Heart left ventricle (tissue), 16 donors: ENCODE measurements around the gene BICD2. TPM values are rescaled to one million over a fixed set of nuclear protein-coding genes. Genes with fewer than 3 reads are reported as not detected.

ENCODE experiments used
- ATAC-seq, 4 donors: fragments of 200-7000 bp; cut with Tn5 transposase; one replicate each; pipeline ENCODE4 v1.9.1; 2020 to 2022; ENCODE audit warnings: moderate library complexity in 4 of 4, mild to moderate bottlenecking in 3 of 4, moderate number of reproducible peaks in 1 of 4
- DNase-seq, 5 donors: peaks; one replicate each; pipeline ENCODE4 v3.0.0-alpha.2; 2020
- H3K27ac ChIP-seq, 12 donors: fragments of 200-600 bp; sonication (generic) in 4 of 12; one replicate each; pipeline versions ENCODE4 v1.5.0 to v1.8.0; 2016 to 2022; ENCODE audit warnings: mild to moderate bottlenecking in 2 of 12
- H3K27me3 ChIP-seq, 9 donors: fragments of 200-600 bp; sonication (generic) in 2 of 9; one replicate each; pipeline versions ENCODE4 v1.5.1 to v1.8.0; 2016 to 2022; ENCODE audit warnings: mild to moderate bottlenecking in 3 of 9
- H3K36me3 ChIP-seq, 9 donors: fragments of 200-600 bp; sonication (generic) in 2 of 9; one replicate each; pipeline versions ENCODE4 v1.5.0 to v1.8.0; 2018 to 2022; ENCODE audit warnings: mild to moderate bottlenecking in 2 of 9
- H3K4me1 ChIP-seq, 12 donors: fragments of 200-600 bp; sonication (generic) in 4 of 12; one replicate each; pipeline versions ENCODE4 v1.5.0 to v1.8.0; 2016 to 2022; ENCODE audit warnings: mild to moderate bottlenecking in 3 of 12
- H3K4me3 ChIP-seq, 12 donors: fragments of 200-600 bp; sonication (generic) in 4 of 12; one replicate each; pipeline versions ENCODE4 v1.5.0 to v1.8.0; 2017 to 2022; ENCODE audit warnings: mild to moderate bottlenecking in 9 of 12, moderate library complexity in 4 of 12
- H3K9me3 ChIP-seq, 12 donors: fragments of 200-600 bp; sonication (generic) in 4 of 12; one replicate each; pipeline versions ENCODE4 v1.5.0 to v1.8.0; 2016 to 2022; ENCODE audit warnings: mild to moderate bottlenecking in 1 of 12
- POLR2A ChIP-seq, 2 donors: fragments of 450-650 bp; IDR thresholded peaks; one replicate each; pipeline ENCODE4 v1.6.1; 2017; ENCODE audit warnings: antibody characterized with exemption in 2 of 2, mild to moderate bottlenecking in 2 of 2, moderate library complexity in 2 of 2
- WGBS, 4 donors: extraction: QIAGEN DNeasy Blood & Tissue Kit in 2 of 4; methylation state at CpG; one replicate each; pipeline versions ENCODE4 v1.1.5 to v1.1.7; 2013 to 2018; 5-methylcytosine and 5-hydroxymethylcytosine counted together
- intact Hi-C, 10 donors: fragments of 100-400 bp; cut with DNase I; formaldehyde crosslinking; loops; one replicate each; pipeline versions ENCODE4 v1.11.1 to v1.14.2; 2022
- polyA plus RNA-seq, 2 donors: library from polyadenylated mRNA; stranded (reverse); fragments of 200-250 nt; gene quantifications; one replicate each; pipeline ENCODE4 v1.2.3, GENCODE V29; 2013
- total RNA-seq, 9 donors: library from RNA; depleted of rRNA in 2 of 9; stranded (reverse); fragments of >200 nt in 2 of 9; fragmentation: NEBNext Ultra II Directional in 3 of 9; extraction: Animal tissue kit (Norgen Biotek cat#: 25700) in 3 of 9; gene quantifications; one replicate each; pipeline versions ENCODE4 v1.1.0 to v1.2.4, GENCODE V29; 2016 to 2023
- TF ChIP-seq, protein P1 (sequence below), 12 donors: fragments of 200-600 bp; sonication (generic) in 4 of 12; IDR thresholded peaks; one replicate each; pipeline versions ENCODE4 v1.5.0 to v1.8.0; 2018 to 2022; ENCODE audit warnings: antibody characterized with exemption in 12 of 12, mild to moderate bottlenecking in 5 of 12
- donor health status: ischemic (EF 13 %, LVEDD 7.1; RV severe dilation, severe dysfunction).
- donor health status: healthy with polysubstance abuse.
- donor health status: DM: no; HTN: yes; CAD: no.
- donor health status: DM: no; HTN: no; CAD: no.
- donor health status: ischemic (EF 25% LVEDD 6.9; RV normal size, moderate dysfunction).
- donor health status: ischemic (EF 25% LVEDD 5.7; RV mildly dilated, moderate dysfunction).
- donor health status: healthy.
- donor health status: DM: yes; HTN: yes; CAD: no.
- donor health status: ischemic (EF 35%, LVEDD 5.7; RV mildly dilated, moderate dysfunction).
- donor health status: nonischemic (EF 11% LVEDD 7.7; RV severe dilation, severe dysfunction).
- donor health status: DM: yes; HTN: yes; CAD: no.
- donor health status: PGD.
- donor health status: ischemic (EF 29% LVEDD 5.4; RV normal size, mild dysfunction).
- donor health status: nonischemic (EF 23%, LVEDD 6.1; RV moderate dilation, normal function).

The BICD2 gene
- total and polyA plus RNA-seq, 11 donors, result 17.6 to 56.7 (median 35.9) TPM

DNA sequence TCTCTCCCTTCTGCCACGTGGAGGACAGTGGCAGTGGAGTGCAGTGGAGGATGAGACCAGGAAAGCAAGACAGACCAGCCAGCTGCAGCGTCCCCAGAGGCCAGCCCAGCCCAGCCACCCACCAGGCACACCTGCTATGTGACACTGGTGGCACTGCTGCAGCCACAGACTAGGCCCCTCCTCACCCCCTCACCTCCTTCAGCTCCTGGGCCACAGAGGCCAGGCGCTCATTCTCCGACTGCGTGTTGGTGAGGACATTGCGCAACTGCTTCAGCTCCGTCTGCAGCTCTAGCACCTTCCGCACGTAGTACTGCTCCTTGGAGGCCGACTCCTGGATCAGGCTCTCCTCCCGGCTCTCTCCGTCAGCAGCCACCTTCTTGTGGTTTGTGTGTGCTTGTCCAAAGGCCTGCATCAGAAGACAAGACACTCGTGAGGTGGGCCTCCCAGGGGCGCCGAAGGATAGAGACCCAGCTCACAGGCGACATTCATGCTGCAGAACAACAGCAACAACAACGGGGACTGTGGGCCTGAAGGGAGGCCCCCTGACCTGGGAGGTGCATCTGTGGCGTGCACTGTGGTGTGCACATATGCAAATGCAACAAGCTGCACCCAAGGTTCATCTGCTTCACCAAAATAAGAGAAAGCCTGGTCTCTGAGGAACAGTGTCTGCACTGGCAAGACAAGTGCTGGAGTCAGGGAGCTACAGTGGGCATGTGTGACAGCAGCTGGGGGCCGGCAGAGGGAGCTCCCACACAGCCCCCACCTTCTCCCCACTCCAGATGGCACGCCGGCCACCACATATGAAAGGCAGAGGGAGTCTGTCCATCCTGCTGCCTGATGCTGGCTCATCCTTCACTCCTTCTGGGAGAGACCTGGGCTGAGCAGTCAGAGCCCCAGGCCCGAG is 35.5 kb downstream of the BICD2 start:
- DNase-seq (peak in 3 of 5 donors; percentile 19 to 60 (median 43)), ATAC-seq (peak in 3 of 4 donors; percentile 51 to 75 (median 53))
- Histone ChIP-seq H3K27me3 (no peaks in the 10 kb centered on the region), H3K4me3 (no peak overlapping the region), H3K4me1 (peaks cover 0 to 63% (median 20%) of the 10 kb centered on the region in 12 donors), H3K9me3 (no peaks in the 10 kb centered on the region), H3K36me3 (peaks cover 0 to 29% (median 13%) of the 10 kb centered on the region in 9 donors), H3K27ac (no peak overlapping the region)
- no peak for TF ChIP-seq POLR2A (IDR thresholded peaks at IDR 0.05)
- TF ChIP-seq, protein P1, sequence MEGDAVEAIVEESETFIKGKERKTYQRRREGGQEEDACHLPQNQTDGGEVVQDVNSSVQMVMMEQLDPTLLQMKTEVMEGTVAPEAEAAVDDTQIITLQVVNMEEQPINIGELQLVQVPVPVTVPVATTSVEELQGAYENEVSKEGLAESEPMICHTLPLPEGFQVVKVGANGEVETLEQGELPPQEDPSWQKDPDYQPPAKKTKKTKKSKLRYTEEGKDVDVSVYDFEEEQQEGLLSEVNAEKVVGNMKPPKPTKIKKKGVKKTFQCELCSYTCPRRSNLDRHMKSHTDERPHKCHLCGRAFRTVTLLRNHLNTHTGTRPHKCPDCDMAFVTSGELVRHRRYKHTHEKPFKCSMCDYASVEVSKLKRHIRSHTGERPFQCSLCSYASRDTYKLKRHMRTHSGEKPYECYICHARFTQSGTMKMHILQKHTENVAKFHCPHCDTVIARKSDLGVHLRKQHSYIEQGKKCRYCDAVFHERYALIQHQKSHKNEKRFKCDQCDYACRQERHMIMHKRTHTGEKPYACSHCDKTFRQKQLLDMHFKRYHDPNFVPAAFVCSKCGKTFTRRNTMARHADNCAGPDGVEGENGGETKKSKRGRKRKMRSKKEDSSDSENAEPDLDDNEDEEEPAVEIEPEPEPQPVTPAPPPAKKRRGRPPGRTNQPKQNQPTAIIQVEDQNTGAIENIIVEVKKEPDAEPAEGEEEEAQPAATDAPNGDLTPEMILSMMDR (IDR thresholded peaks at IDR 0.05), result peak; percentile 18 to 71 (median 42)
- intact Hi-C loops, result loop anchor here in 5 of 10 donors (5.0 kb wide), 2 partner anchors 33 to 38 kb away; partner anchors contain the start of gene BICD2 (in 4 of the 5)
- WGBS, 4 donors, result 80 to 91% (median 83%) methylated on average over 19 to 22 of the region's 22 CpGs

DNA sequence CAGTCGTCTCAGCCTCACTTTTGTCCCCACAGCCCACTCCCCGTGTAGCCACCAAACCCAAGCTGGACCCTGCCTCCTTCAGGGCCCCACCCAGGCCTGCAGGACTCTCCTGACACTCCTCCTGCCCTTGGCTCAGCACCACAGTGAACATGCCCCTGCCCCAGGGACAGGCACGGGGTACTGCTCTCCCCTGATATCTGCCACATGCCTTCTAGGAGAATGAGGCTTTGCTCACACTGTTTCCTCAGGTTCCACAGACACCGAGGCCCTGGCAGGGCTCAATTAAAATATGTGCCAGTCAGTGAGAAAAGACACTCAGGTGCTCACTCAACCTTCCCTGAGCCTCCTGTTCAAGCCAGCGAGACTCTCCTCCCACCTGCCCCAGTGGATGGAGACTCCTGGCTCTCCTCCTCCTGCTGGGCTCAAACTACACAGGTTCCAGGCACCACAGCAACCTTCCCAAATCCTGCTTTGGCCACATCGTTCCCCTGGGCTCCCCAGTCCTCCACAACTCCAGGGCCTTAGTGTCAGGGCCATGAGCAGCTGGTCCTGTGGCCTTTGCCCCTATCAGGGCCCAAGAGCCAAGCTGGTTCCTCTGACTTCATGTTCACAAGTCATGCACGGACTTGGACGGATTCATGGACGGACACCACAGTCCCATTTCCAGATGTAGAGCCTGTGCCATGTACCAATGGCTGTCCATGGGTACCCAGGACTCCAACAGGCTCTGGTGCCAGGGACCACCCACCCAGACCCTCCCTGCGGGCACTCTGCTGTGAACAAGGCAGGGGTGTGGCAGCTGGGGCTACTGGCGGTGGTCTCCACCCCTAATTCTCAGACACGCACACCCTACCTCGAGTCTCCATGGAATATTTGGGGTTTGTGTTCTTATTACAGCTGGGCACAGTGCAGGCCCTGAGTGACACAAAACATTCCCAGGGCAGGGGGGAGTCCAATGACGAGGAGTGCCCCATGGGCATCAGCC is 36.6 kb downstream of the BICD2 start:
- Histone ChIP-seq H3K36me3 (peaks cover 0 to 38% (median 17%) of the 10 kb centered on the region in 9 donors), H3K27me3 (no peaks in the 10 kb centered on the region), H3K4me3 (no peak overlapping the region), H3K4me1 (peaks cover 0 to 63% (median 20%) of the 10 kb centered on the region in 12 donors), H3K9me3 (no peaks in the 10 kb centered on the region), H3K27ac (peak overlapping the region in 4 of 12 donors; percentile 15 to 47 (median 36))
- DNase-seq (peak in 2 of 5 donors; percentile 4 to 53), ATAC-seq (no peak)
- no peak for TF ChIP-seq POLR2A (IDR thresholded peaks at IDR 0.05)
- TF ChIP-seq, protein P1 (IDR thresholded peaks at IDR 0.05), result no peak
- 82 to 89% (median 87%) methylated on average over 11 to 14 of the region's 14 CpGs for WGBS, 4 donors
- intact Hi-C loops, result loop anchor here in 5 of 10 donors (5.0 kb wide), 2 partner anchors 34 to 39 kb away; partner anchors contain the start of gene BICD2 (in 4 of the 5)

DNA sequence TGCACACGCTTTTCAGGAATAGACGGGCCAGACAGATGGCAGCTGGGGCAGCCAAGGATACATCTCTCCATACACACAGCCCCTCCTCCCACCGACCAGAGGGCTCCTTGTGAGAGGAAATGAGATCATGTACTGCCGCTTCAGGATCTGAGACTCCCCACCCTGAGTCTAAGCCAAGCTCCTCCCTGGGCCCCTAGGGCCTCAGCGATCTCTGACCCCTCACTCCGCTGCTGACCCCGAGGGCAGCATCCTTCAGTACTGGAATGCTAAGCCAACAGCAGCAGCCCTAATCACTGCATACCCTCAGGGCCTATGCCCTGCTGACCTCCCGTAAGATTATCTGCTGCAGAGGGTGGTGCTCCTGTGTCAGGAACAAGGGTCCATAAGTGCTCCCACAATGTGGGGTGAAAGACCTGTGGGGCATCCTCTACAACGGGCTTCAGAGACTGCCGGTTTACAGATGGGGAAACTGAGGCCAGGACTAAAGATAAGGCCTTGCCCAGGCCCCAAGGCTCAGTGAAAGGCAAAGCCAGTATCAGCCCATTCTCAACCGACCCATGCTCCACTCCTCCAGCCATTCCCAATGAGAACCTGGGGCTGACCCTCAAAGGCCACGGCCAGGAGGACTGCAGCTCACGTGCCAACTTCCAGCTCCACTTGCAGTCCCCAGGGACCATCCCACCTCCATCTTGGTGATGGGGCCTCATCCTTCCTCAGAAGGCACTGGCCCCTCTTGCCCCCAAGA is 37.5 kb downstream of the BICD2 start:
- ATAC-seq (peak; percentile 46 to 90 (median 52)), DNase-seq (peak; percentile 59 to 72 (median 65))
- H3K36me3 ChIP-seq, result peaks cover 0 to 47% (median 24%) of the 10 kb centered on the region in 9 donors

More for the DNA sequence above, 37.5 kb downstream of the BICD2 start:
- no peak for TF ChIP-seq POLR2A (IDR thresholded peaks at IDR 0.05)
- TF ChIP-seq, protein P1 (IDR thresholded peaks at IDR 0.05), result no peak
- no peaks in the 10 kb centered on the region for H3K9me3 ChIP-seq
- peak overlapping the region in 7 of 12 donors; percentile 15 to 55 (median 46) for H3K27ac ChIP-seq
- intact Hi-C loops, result loop anchor here in 5 of 10 donors (5.0 kb wide), 2 partner anchors 35 to 40 kb away; partner anchors contain the start of gene BICD2 (in 4 of the 5)
- WGBS, 4 donors, result 43 to 58% (median 48%) methylated on average over 11 to 13 of the region's 13 CpGs
- no peaks in the 10 kb centered on the region for H3K27me3 ChIP-seq
- H3K4me3 ChIP-seq, result no peak overlapping the region
- peaks cover 0 to 63% (median 20%) of the 10 kb centered on the region in 12 donors for H3K4me1 ChIP-seq
